NB4 (cell line): ENCODE measurements around the gene PALB2.

ENCODE experiments used
- MAX ChIP-seq: IDR thresholded peaks from 2 replicates; pipeline ENCODE4 v1.6.1; 2011; ENCODE audit warnings: low read depth, low read length
- MYC ChIP-seq: IDR thresholded peaks from 2 replicates; pipeline ENCODE4 v1.6.1; 2011; ENCODE audit warnings: low read depth, low read length
- POLR2A ChIP-seq: IDR thresholded peaks from 2 replicates; pipeline ENCODE4 v1.6.1; 2011; ENCODE audit warnings: mild to moderate bottlenecking; ENCODE audit not compliant: insufficient read length; ENCODE audit errors: extremely low read depth
- TF ChIP-seq, protein P1 (sequence below): IDR thresholded peaks from one replicate; pipeline ENCODE4 v1.5.1; 2012; ENCODE audit warnings: low read depth, low read length

GRCh38 chr16:23563186-23563585, 77.9 kb downstream of the PALB2 start:
- TF ChIP-seq, protein P1, sequence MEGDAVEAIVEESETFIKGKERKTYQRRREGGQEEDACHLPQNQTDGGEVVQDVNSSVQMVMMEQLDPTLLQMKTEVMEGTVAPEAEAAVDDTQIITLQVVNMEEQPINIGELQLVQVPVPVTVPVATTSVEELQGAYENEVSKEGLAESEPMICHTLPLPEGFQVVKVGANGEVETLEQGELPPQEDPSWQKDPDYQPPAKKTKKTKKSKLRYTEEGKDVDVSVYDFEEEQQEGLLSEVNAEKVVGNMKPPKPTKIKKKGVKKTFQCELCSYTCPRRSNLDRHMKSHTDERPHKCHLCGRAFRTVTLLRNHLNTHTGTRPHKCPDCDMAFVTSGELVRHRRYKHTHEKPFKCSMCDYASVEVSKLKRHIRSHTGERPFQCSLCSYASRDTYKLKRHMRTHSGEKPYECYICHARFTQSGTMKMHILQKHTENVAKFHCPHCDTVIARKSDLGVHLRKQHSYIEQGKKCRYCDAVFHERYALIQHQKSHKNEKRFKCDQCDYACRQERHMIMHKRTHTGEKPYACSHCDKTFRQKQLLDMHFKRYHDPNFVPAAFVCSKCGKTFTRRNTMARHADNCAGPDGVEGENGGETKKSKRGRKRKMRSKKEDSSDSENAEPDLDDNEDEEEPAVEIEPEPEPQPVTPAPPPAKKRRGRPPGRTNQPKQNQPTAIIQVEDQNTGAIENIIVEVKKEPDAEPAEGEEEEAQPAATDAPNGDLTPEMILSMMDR: no peak
- TF ChIP-seq MAX (no peak), POLR2A (no peak), MYC (no peak)
